Inflammatory macrophage treated with lipopolysaccharide for 1 hour (primary cell): ENCODE measurements around the gene ANTXR2.

Experiments used
- DNase-seq, 2 donors: peaks; one replicate each; pipeline ENCODE4 v3.0.0-alpha.2; 2020 to 2022

Gene ANTXR2

GRCh38 chr4:79982601-79983322 lies 90.3 kb downstream of the ANTXR2 start:
- DNase-seq: no peak

GRCh38 chr4:79980448-79980847 lies 92.6 kb downstream of the ANTXR2 start:
- DNase-seq: no peak

- DNase-seq: no peak
Measured at GRCh38 chr4:79979785-79980437, 93.1 kb downstream of the ANTXR2 start.

- DNase-seq: no peak
Measured at GRCh38 chr4:79977131-79977840, 95.7 kb downstream of the ANTXR2 start.

GRCh38 chr4:79964400-79965211 lies 108.4 kb downstream of the ANTXR2 start:
- no peak for DNase-seq

- no peak for DNase-seq
Measured at GRCh38 chr4:79964020-79964399, 109.0 kb downstream of the ANTXR2 start.

- DNase-seq: no peak
Measured at GRCh38 chr4:79959652-79960051, 113.4 kb downstream of the ANTXR2 start.

GRCh38 chr4:79958466-79959264 lies 114.4 kb downstream of the ANTXR2 start:
- no peak for DNase-seq

GRCh38 chr4:79949178-79949577 lies 123.9 kb downstream of the ANTXR2 start:
- no peak for DNase-seq

GRCh38 chr4:79948739-79949138 lies 124.3 kb downstream of the ANTXR2 start:
- no peak for DNase-seq

GRCh38 chr4:79948261-79948660 lies 124.8 kb downstream of the ANTXR2 start:
- no peak for DNase-seq

GRCh38 chr4:79947386-79947785 lies 125.6 kb downstream of the ANTXR2 start:
- no peak for DNase-seq

- no peak for DNase-seq
Measured at GRCh38 chr4:79935274-79935673, 137.8 kb downstream of the ANTXR2 start.

GRCh38 chr4:79934660-79935059 lies 138.4 kb downstream of the ANTXR2 start:
- DNase-seq: no peak

GRCh38 chr4:79927931-79928330 lies 145.1 kb downstream of the ANTXR2 start:
- no peak for DNase-seq

- peak; percentile 7 to 22 for DNase-seq
Measured at GRCh38 chr4:79923281-79923680, 149.7 kb downstream of the ANTXR2 start.

- no peak for DNase-seq
Measured at GRCh38 chr4:79922011-79922410, 151.0 kb downstream of the ANTXR2 start.

GRCh38 chr4:79920163-79920853 lies 152.7 kb downstream of the ANTXR2 start:
- no peak for DNase-seq

- DNase-seq: no peak
Measured at GRCh38 chr4:79918292-79918691, 154.7 kb downstream of the ANTXR2 start.

- peak; percentile 16 to 60 for DNase-seq
Measured at GRCh38 chr4:79917246-79917645, 155.8 kb downstream of the ANTXR2 start.

GRCh38 chr4:79915246-79915645 lies 157.8 kb downstream of the ANTXR2 start:
- no peak for DNase-seq

- DNase-seq: no peak
Measured at GRCh38 chr4:79913581-79913980, 159.4 kb downstream of the ANTXR2 start.
